Heart left ventricle (tissue), 16 donors: ENCODE results near the gene CA7. TPM values are rescaled to one million over a fixed set of nuclear protein-coding genes. Genes with fewer than 3 reads are reported as not detected.
"Not testable (repeated sequence)": the region's sequence is repeated elsewhere in the genome, so short reads cannot be mapped to it uniquely, and the experiment has no call there.

Experiments used
- ATAC-seq, 4 donors: fragments of 200-7000 bp; cut with Tn5 transposase; one replicate each; pipeline ENCODE4 v1.9.1; 2020 to 2022; ENCODE audit warnings: moderate library complexity in 4 of 4, mild to moderate bottlenecking in 3 of 4, moderate number of reproducible peaks in 1 of 4
- DNase-seq, 5 donors: peaks; one replicate each; pipeline ENCODE4 v3.0.0-alpha.2; 2020
- H3K27ac ChIP-seq, 12 donors: fragments of 200-600 bp; sonication (generic) in 4 of 12; one replicate each; pipeline versions ENCODE4 v1.5.0 to v1.8.0; 2016 to 2022; ENCODE audit warnings: mild to moderate bottlenecking in 2 of 12
- H3K27me3 ChIP-seq, 9 donors: fragments of 200-600 bp; sonication (generic) in 2 of 9; one replicate each; pipeline versions ENCODE4 v1.5.1 to v1.8.0; 2016 to 2022; ENCODE audit warnings: mild to moderate bottlenecking in 3 of 9
- H3K36me3 ChIP-seq, 9 donors: fragments of 200-600 bp; sonication (generic) in 2 of 9; one replicate each; pipeline versions ENCODE4 v1.5.0 to v1.8.0; 2018 to 2022; ENCODE audit warnings: mild to moderate bottlenecking in 2 of 9
- H3K4me1 ChIP-seq, 12 donors: fragments of 200-600 bp; sonication (generic) in 4 of 12; one replicate each; pipeline versions ENCODE4 v1.5.0 to v1.8.0; 2016 to 2022; ENCODE audit warnings: mild to moderate bottlenecking in 3 of 12
- H3K4me3 ChIP-seq, 12 donors: fragments of 200-600 bp; sonication (generic) in 4 of 12; one replicate each; pipeline versions ENCODE4 v1.5.0 to v1.8.0; 2017 to 2022; ENCODE audit warnings: mild to moderate bottlenecking in 9 of 12, moderate library complexity in 4 of 12
- H3K9me3 ChIP-seq, 12 donors: fragments of 200-600 bp; sonication (generic) in 4 of 12; one replicate each; pipeline versions ENCODE4 v1.5.0 to v1.8.0; 2016 to 2022; ENCODE audit warnings: mild to moderate bottlenecking in 1 of 12
- POLR2A ChIP-seq, 2 donors: fragments of 450-650 bp; IDR thresholded peaks; one replicate each; pipeline ENCODE4 v1.6.1; 2017; ENCODE audit warnings: antibody characterized with exemption in 2 of 2, mild to moderate bottlenecking in 2 of 2, moderate library complexity in 2 of 2
- WGBS, 4 donors: extraction: QIAGEN DNeasy Blood & Tissue Kit in 2 of 4; methylation state at CpG; one replicate each; pipeline versions ENCODE4 v1.1.5 to v1.1.7; 2013 to 2018; 5-methylcytosine and 5-hydroxymethylcytosine counted together
- intact Hi-C, 10 donors: fragments of 100-400 bp; cut with DNase I; formaldehyde crosslinking; loops; one replicate each; pipeline versions ENCODE4 v1.11.1 to v1.14.2; 2022
- polyA plus RNA-seq, 2 donors: library from polyadenylated mRNA; stranded (reverse); fragments of 200-250 nt; gene quantifications; one replicate each; pipeline ENCODE4 v1.2.3, GENCODE V29; 2013
- total RNA-seq, 9 donors: library from RNA; depleted of rRNA in 2 of 9; stranded (reverse); fragments of >200 nt in 2 of 9; fragmentation: NEBNext Ultra II Directional in 3 of 9; extraction: Animal tissue kit (Norgen Biotek cat#: 25700) in 3 of 9; gene quantifications; one replicate each; pipeline versions ENCODE4 v1.1.0 to v1.2.4, GENCODE V29; 2016 to 2023
- TF ChIP-seq, protein P1 (sequence below), 12 donors: fragments of 200-600 bp; sonication (generic) in 4 of 12; IDR thresholded peaks; one replicate each; pipeline versions ENCODE4 v1.5.0 to v1.8.0; 2018 to 2022; ENCODE audit warnings: antibody characterized with exemption in 12 of 12, mild to moderate bottlenecking in 5 of 12
- donor health status: ischemic (EF 13 %, LVEDD 7.1; RV severe dilation, severe dysfunction).
- donor health status: healthy with polysubstance abuse.
- donor health status: DM: no; HTN: yes; CAD: no.
- donor health status: DM: no; HTN: no; CAD: no.
- donor health status: ischemic (EF 25% LVEDD 6.9; RV normal size, moderate dysfunction).
- donor health status: ischemic (EF 25% LVEDD 5.7; RV mildly dilated, moderate dysfunction).
- donor health status: healthy.
- donor health status: DM: yes; HTN: yes; CAD: no.
- donor health status: ischemic (EF 35%, LVEDD 5.7; RV mildly dilated, moderate dysfunction).
- donor health status: nonischemic (EF 11% LVEDD 7.7; RV severe dilation, severe dysfunction).
- donor health status: DM: yes; HTN: yes; CAD: no.
- donor health status: PGD.
- donor health status: ischemic (EF 29% LVEDD 5.4; RV normal size, mild dysfunction).
- donor health status: nonischemic (EF 23%, LVEDD 6.1; RV moderate dilation, normal function).

Gene CA7
- total and polyA plus RNA-seq, 11 donors: not detected

GRCh38 chr16:66862023-66862520, 17.9 kb downstream of the CA7 start:
- no peak for TF ChIP-seq POLR2A (IDR thresholded peaks at IDR 0.05)
- TF ChIP-seq, protein P1, sequence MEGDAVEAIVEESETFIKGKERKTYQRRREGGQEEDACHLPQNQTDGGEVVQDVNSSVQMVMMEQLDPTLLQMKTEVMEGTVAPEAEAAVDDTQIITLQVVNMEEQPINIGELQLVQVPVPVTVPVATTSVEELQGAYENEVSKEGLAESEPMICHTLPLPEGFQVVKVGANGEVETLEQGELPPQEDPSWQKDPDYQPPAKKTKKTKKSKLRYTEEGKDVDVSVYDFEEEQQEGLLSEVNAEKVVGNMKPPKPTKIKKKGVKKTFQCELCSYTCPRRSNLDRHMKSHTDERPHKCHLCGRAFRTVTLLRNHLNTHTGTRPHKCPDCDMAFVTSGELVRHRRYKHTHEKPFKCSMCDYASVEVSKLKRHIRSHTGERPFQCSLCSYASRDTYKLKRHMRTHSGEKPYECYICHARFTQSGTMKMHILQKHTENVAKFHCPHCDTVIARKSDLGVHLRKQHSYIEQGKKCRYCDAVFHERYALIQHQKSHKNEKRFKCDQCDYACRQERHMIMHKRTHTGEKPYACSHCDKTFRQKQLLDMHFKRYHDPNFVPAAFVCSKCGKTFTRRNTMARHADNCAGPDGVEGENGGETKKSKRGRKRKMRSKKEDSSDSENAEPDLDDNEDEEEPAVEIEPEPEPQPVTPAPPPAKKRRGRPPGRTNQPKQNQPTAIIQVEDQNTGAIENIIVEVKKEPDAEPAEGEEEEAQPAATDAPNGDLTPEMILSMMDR (IDR thresholded peaks at IDR 0.05): no peak
- intact Hi-C loops: loop anchor here in 6 of 10 donors (5.0 to 10.0 kb wide), 5 partner anchors 117 to 457 kb away; partner anchors contain the start of gene CMTM3 (in 1 of the 6)
- no peak overlapping the region for H3K4me3 ChIP-seq
- no peak overlapping the region for H3K27ac ChIP-seq
- DNase-seq (no peak), ATAC-seq (no peak)
- 83 to 93% (median 91%) methylated on average over 7 to 8 of the region's 8 CpGs for WGBS, 4 donors
- no peaks in the 10 kb centered on the region for H3K27me3 ChIP-seq
- no peaks in the 10 kb centered on the region for H3K36me3 ChIP-seq
- H3K4me1 ChIP-seq: peaks cover 0 to 8% (median 0%) of the 10 kb centered on the region in 12 donors
- no peaks in the 10 kb centered on the region for H3K9me3 ChIP-seq

DNA sequence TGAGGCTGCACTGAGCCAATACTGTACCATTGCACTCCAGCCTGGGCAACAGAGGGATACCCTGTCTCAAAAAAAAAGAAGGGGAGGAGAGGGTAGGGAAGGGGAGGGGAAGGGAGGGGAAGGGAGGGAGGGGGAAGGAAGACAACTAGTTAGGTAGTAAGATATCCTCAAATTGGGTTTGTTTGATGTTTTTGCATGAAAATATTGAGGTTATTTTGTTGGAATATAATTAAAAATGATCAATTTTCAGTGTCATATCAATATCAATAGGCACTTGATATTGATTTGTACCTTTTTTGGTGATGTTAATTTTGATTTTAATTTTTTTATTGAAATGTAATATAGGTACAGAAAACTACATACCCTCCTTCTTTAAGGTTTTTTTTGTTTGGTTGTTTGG, 19.5 kb downstream of the CA7 start:
- H3K27ac ChIP-seq: no peak overlapping the region
- H3K9me3 ChIP-seq: no peaks in the 10 kb centered on the region
- intact Hi-C loops: loop anchor here in 6 of 10 donors (5.0 to 10.0 kb wide), 5 partner anchors 119 to 459 kb away; partner anchors contain the start of gene CMTM3 (in 1 of the 6)
- no peak for ATAC-seq
- H3K36me3 ChIP-seq: no peaks in the 10 kb centered on the region
- H3K27me3 ChIP-seq: no peaks in the 10 kb centered on the region
- TF ChIP-seq, protein P1 (IDR thresholded peaks at IDR 0.05): no peak
- TF ChIP-seq POLR2A (IDR thresholded peaks at IDR 0.05): no peak
- peaks cover 0 to 8% (median 0%) of the 10 kb centered on the region in 12 donors for H3K4me1 ChIP-seq
- DNase-seq: no peak
- no peak overlapping the region for H3K4me3 ChIP-seq

- no peak overlapping the region for H3K27ac ChIP-seq
- peaks cover 0 to 20% (median 5%) of the 10 kb centered on the region in 12 donors for H3K4me1 ChIP-seq
- ATAC-seq (no peak), DNase-seq (no peak)
- H3K27me3 ChIP-seq: no peaks in the 10 kb centered on the region
- no peak for TF ChIP-seq POLR2A (IDR thresholded peaks at IDR 0.05)
- TF ChIP-seq, protein P1 (IDR thresholded peaks at IDR 0.05): no peak
- H3K36me3 ChIP-seq: no peaks in the 10 kb centered on the region
- no peak overlapping the region for H3K4me3 ChIP-seq
- intact Hi-C loops: loop anchor here (2.0 to 10.0 kb wide), 14 partner anchors 37 to 465 kb away; partner anchors contain the start of genes NAE1 (in 5 of the 10) and CMTM3 (in 1 of the 10)
- WGBS, 4 donors: 82 to 89% (median 87%) methylated on average over 1 of the region's 1 CpG
- no peaks in the 10 kb centered on the region for H3K9me3 ChIP-seq
Observed at GRCh38 chr16:66869424-66869823, 25.2 kb downstream of the CA7 start.

DNA sequence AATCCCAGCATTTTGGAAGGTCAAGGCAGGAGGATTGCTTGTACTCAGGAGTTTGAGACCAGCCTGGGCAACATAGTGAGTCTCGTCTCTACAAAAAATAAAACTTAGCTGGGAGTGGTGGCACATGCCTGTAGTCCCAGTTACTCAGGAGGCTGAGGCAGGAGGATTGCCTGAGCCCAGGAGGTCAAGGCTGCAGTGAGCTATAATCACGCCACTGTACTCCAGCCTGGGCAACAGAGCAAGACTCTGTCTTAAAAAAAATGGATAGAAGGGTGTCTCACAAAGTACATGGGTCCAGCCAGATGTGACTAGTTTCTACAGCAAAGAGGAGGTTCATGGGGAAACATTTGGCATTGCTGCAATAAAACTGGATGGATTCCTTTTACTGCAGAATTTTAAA, 27.1 kb downstream of the CA7 start:
- not testable (repeated sequence) for H3K4me3 ChIP-seq

More for the DNA sequence above, 27.1 kb downstream of the CA7 start:
- not testable (repeated sequence) for DNase-seq, H3K27me3 ChIP-seq, H3K27ac ChIP-seq, H3K36me3 ChIP-seq, H3K9me3 ChIP-seq, ATAC-seq
- intact Hi-C loops: loop anchor here in 2 of 10 donors (2.0 to 10.0 kb wide), 3 partner anchors 147 to 264 kb away; no protein-coding TSS in a partner anchor
- peaks cover 0 to 25% (median 5%) of the 10 kb centered on the region in 12 donors for H3K4me1 ChIP-seq
- 92 to 100% (median 95%) methylated on average over 2 of the region's 2 CpGs for WGBS, 4 donors
